Activated CD4-positive, alpha-beta T cell treated with anti-CD3 and anti-CD28 coated beads for 1 hour (primary cell): ENCODE results near the gene GPR37L1.
"Not testable (repeated sequence)": the region's sequence is repeated elsewhere in the genome, so short reads cannot be mapped to it uniquely, and the experiment has no call there.

Source experiments
- DNase-seq: peaks from one replicate; pipeline ENCODE4 v3.0.0-alpha.2; 2020

Gene GPR37L1

GRCh38 chr1:202135221-202135721 lies 12.6 kb downstream of the GPR37L1 start:
- DNase-seq: no peak

- DNase-seq: no peak
These were observed 18.1 kb downstream of the GPR37L1 start for GRCh38 chr1:202140833-202141232.

- not testable (repeated sequence) for DNase-seq
These were observed 18.8 kb downstream of the GPR37L1 start for GRCh38 chr1:202141468-202141867.

- DNase-seq: no peak
These were observed 20.5 kb downstream of the GPR37L1 start for GRCh38 chr1:202143011-202143767.

GRCh38 chr1:202143768-202144401 lies 21.2 kb downstream of the GPR37L1 start:
- DNase-seq: no peak

- peak; percentile 50 for DNase-seq
These were observed 21.8 kb downstream of the GPR37L1 start, which contains the start of gene ARL8A for GRCh38 chr1:202144402-202145067. Gene ARL8A, minus strand, starts transcription at chr1:202144737. Its CDS starts 165 bp downstream, at chr1:202144572.

- no peak for DNase-seq
These were observed 22.5 kb downstream of the GPR37L1 start for GRCh38 chr1:202145068-202145743.

- DNase-seq: not testable (repeated sequence)
These were observed 23.0 kb downstream of the GPR37L1 start for GRCh38 chr1:202145744-202146140.

GRCh38 chr1:202146279-202146678 lies 23.6 kb downstream of the GPR37L1 start:
- DNase-seq: no peak

- no peak for DNase-seq
These were observed 24.3 kb downstream of the GPR37L1 start for GRCh38 chr1:202146993-202147392.

GRCh38 chr1:202148391-202148790 lies 25.7 kb downstream of the GPR37L1 start:
- no peak for DNase-seq

GRCh38 chr1:202149566-202149965 lies 26.8 kb downstream of the GPR37L1 start:
- no peak for DNase-seq

- no peak for DNase-seq
These were observed 27.5 kb downstream of the GPR37L1 start for GRCh38 chr1:202150187-202150586.

GRCh38 chr1:202150602-202151001 lies 27.9 kb downstream of the GPR37L1 start:
- DNase-seq: no peak

- DNase-seq: no peak
These were observed 28.3 kb downstream of the GPR37L1 start for GRCh38 chr1:202151045-202151444.

- no peak for DNase-seq
These were observed 29.7 kb downstream of the GPR37L1 start for GRCh38 chr1:202152399-202152798.

GRCh38 chr1:202153284-202153683 lies 30.6 kb downstream of the GPR37L1 start:
- no peak for DNase-seq

GRCh38 chr1:202154148-202154765 lies 31.5 kb downstream of the GPR37L1 start:
- DNase-seq: no peak

GRCh38 chr1:202154766-202155477 lies 32.2 kb downstream of the GPR37L1 start:
- no peak for DNase-seq

- DNase-seq: no peak
These were observed 32.8 kb downstream of the GPR37L1 start for GRCh38 chr1:202155478-202156021.

- DNase-seq: no peak
These were observed 33.9 kb downstream of the GPR37L1 start for GRCh38 chr1:202156590-202156989.

GRCh38 chr1:202157945-202158344 lies 35.2 kb downstream of the GPR37L1 start:
- DNase-seq: no peak
